NAMALWA (cell line): ENCODE measurements around the gene CSAG3.
"Not testable (repeated sequence)": the region's sequence is repeated elsewhere in the genome, so short reads cannot be mapped to it uniquely, and the experiment has no call there.

Source experiments
- DNase-seq: peaks from one replicate; pipeline ENCODE4 v3.0.0-alpha.2; 2015; ENCODE audit warnings: low spot score

CSAG3 gene

DNA sequence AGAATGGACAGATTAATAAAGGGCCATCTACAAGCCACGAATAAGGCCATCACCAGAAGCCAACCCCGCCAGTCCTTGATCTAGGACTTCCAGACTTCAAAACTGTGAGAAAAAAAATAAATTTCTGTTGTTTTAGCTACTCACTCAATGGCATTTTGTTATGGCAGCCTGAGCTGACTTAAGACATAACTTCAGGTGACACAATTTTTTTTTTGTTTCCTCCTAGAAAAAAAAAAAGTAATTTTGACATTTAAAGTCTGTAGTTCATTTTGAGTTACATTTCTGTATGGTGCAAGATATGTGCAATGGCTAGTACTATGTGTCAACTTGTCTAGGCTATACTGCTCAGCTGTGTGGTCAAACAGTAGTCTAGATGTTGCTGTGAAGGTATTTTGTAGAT lies at the start of gene CSAG3:
Gene CSAG3 (plus strand): TSS at position 301 of the 400 bp plus-strand sequence.
- not testable (repeated sequence) for DNase-seq

GRCh38 chrX:152713195-152713594 lies 45.8 kb upstream of the CSAG3 start:
- not testable (repeated sequence) for DNase-seq

- DNase-seq, result not testable (repeated sequence)
Observed at GRCh38 chrX:152713815-152714787, 44.9 kb upstream of the CSAG3 start, which contains the start of gene MAGEA2B. Gene MAGEA2B (plus strand): TSS chrX:152714628. CDS start chrX:152717107, 2,479 bp downstream.

DNA sequence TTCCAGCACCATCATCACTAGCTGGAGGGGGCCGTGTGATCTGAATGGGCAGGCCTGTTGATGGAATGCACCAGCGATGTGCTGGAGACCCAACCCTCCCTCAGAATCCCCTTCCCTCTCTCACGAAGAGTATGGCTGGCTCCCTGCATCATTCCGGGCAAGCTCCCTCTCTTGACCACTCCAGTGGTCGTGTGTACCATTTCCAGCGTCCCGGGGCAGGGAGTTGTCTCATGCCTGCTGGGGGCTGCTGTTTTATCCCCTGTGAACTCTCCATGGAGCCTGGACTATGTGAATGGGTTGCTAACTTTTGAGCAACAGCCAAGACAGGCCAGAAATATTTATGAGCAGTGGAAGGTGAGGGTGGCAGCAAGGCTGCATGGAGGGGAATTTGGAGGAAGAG lies 33.6 kb upstream of the CSAG3 start:
- no peak for DNase-seq

DNA sequence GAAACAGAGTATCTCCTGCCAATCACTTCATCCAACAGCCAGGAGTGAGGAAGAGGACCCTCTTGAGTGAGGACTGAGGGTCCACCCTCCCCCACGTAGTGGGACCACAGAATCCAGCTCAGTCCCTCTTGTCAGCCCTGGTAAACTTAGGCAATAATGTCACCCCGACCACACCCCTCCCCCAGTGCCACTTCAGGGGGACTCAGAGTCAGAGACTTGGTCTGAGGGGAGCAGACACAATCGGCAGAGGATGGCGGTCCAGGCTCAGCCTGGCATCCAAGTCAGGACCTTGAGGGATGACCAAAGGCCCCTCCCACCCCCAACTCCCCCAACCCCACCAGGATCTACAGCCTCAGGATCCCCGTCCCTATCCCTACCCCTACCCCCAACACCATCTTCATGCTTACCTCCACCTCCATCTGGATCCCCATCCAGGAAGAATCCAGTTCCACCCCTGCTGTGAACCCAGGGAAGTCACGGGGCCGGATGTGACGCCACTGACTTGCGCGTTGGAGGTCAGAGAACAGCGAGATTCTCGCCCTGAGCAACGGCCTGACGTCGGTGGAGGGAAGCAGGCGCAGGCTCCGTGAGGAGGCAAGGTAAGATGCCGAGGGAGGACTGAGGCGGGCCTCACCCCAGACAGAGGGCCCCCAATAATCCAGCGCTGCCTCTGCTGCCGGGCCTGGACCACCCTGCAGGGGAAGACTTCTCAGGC lies 25.6 kb upstream of the CSAG3 start, which contains the start of the genes CSAG1 and MAGEA12:
Gene CSAG1 (minus strand): TSS at position 461 of the 715 bp plus-strand sequence. CDS start 1,261 bp downstream, outside the sequence.
Gene MAGEA12 (plus strand): TSS at position 497 of the 715 bp plus-strand sequence. CDS start 2,405 bp downstream, outside the sequence.
- DNase-seq, result no peak

- DNase-seq, result not testable (repeated sequence)
Observed at GRCh38 chrX:152734143-152734858, 24.7 kb upstream of the CSAG3 start.

DNA sequence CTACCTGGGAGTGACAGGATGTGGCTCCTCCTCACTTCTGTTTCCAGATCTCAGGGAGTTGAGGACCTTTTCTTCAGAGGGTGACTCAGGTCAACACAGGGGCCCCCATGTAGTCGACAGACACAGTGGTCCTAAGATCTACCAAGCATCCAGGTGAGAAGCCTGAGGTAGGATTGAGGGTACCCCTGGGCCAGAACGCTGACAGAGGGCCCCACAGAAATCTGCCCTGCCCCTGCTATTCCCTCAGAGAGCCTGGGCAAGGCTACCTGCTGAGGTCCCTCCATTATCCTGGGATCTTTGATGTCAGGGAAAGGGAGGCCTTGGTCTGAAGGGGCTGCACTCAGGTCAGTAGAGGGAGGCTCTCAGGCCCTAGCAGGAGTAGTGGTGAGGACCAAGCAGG lies 23.9 kb upstream of the CSAG3 start:
- no peak for DNase-seq

DNA sequence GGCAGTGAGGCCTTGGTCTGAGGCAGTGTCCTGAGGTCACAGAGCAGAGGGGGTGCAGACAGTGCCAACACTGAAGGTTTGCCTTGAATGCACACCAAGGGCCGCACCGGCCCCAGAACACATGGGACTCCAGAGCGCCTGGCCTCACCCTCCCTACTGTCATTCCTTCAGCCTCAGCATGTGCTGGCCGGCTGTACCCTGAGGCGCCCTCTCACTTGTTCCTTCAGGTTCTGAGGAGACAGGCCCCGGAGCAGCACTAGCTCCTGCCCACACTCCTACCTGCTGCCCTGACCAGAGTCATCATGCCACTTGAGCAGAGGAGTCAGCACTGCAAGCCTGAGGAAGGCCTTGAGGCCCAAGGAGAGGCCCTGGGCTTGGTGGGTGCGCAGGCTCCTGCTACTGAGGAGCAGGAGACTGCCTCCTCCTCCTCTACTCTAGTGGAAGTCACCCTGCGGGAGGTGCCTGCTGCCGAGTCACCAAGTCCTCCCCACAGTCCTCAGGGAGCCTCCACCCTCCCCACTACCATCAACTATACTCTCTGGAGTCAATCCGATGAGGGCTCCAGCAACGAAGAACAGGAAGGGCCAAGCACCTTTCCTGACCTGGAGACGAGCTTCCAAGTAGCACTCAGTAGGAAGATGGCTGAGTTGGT lies 23.0 kb upstream of the CSAG3 start:
- no peak for DNase-seq

DNA sequence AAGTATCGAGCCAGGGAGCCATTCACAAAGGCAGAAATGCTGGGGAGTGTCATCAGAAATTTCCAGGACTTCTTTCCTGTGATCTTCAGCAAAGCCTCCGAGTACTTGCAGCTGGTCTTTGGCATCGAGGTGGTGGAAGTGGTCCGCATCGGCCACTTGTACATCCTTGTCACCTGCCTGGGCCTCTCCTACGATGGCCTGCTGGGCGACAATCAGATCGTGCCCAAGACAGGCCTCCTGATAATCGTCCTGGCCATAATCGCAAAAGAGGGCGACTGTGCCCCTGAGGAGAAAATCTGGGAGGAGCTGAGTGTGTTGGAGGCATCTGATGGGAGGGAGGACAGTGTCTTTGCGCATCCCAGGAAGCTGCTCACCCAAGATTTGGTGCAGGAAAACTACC lies 22.5 kb upstream of the CSAG3 start:
- DNase-seq, result not testable (repeated sequence)

- no peak for DNase-seq
Observed at GRCh38 chrX:152738560-152738959, 20.5 kb upstream of the CSAG3 start.

- DNase-seq, result not testable (repeated sequence)
Observed at GRCh38 chrX:152753686-152754650, 5.0 kb upstream of the CSAG3 start, which contains the start of gene MAGEA2. Gene MAGEA2 (minus strand): TSS chrX:152753842. CDS start chrX:152751363, 2,479 bp downstream.

GRCh38 chrX:152754871-152755270 lies 4.1 kb upstream of the CSAG3 start:
- DNase-seq, result not testable (repeated sequence)

GRCh38 chrX:152759544-152759943 lies 526 bp downstream of the CSAG3 start:
- not testable (repeated sequence) for DNase-seq

GRCh38 chrX:152761582-152761981 lies 2.6 kb downstream of the CSAG3 start:
- not testable (repeated sequence) for DNase-seq

- DNase-seq, result not testable (repeated sequence)
Observed at GRCh38 chrX:152766562-152766961, 7.5 kb downstream of the CSAG3 start.

- not testable (repeated sequence) for DNase-seq
Observed at GRCh38 chrX:152769549-152770289, 10.7 kb downstream of the CSAG3 start, which contains the start of gene MAGEA6. Gene MAGEA6 (minus strand): TSS chrX:152769689. CDS start chrX:152767650, 2,039 bp downstream.

- DNase-seq, result not testable (repeated sequence)
Observed at GRCh38 chrX:152787062-152787461, 28.0 kb downstream of the CSAG3 start.

GRCh38 chrX:152798945-152799344 lies 39.9 kb downstream of the CSAG3 start:
- DNase-seq, result no peak

DNA sequence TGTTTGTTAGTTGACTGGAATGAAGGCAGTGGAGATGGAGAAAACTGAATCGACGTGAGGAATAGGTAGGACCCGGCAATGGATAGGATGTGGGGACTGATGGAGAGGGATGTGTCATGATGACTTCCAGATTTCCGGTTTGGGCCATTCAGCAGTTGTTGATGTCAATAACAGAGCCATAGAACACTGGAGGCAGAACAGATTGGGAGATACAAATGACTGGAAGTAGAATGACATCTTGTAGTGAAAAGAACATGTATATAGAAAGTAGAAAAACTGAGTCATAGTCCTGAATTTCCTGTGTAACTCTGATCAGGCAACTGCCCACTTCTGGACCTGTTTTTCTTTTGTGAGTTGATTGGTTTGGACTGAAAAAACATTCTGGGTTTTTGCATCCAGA lies 47.0 kb downstream of the CSAG3 start:
- no peak for DNase-seq
